ENCODE results near the gene PRUNE2. TPM values are rescaled to one million over a fixed set of nuclear protein-coding genes. Genes with fewer than 3 reads are reported as not detected.

PRUNE2 gene
- total RNA-seq, 2 experiments from 2014 or later: not detected

- H3K36me3 ChIP-seq (ENCODE audit: insufficient read depth, low read length): no peaks in the 10 kb centered on the region
- ATAC-seq (ENCODE audit: poor library complexity) (no peak), DNase-seq (no peak)
- H3K4me1 ChIP-seq (ENCODE audit: insufficient read depth, low read length): peaks cover 2% of the 10 kb centered on the region
- no peaks in the 10 kb centered on the region for H3K9me3 ChIP-seq (ENCODE audit: control insufficient read depth in 1 of 2, insufficient read depth in 1 of 2, low read length in 2 of 2)
- no peak overlapping the region for H3K4me3 Mint-ChIP-seq
- H3K27me3 Mint-ChIP-seq: peaks cover 17% of the 10 kb centered on the region
- peaks cover 5% of the 10 kb centered on the region for H3K4me1 Mint-ChIP-seq (ENCODE audit: low read depth)
- no peaks in the 10 kb centered on the region for H3K36me3 Mint-ChIP-seq (ENCODE audit: low read depth)
- H3K27ac ChIP-seq (ENCODE audit: low read depth in 1 of 2, low read length in 2 of 2): no peak overlapping the region
- CTCF ChIA-PET: no interaction called here
- POLR2A ChIA-PET: no interaction called here
- no peak for TF ChIP-seq CTCF (IDR thresholded peaks at IDR 0.05)
- H3K27me3 ChIP-seq (ENCODE audit: control insufficient read depth in 1 of 2, insufficient read depth in 2 of 2, low read length in 2 of 2): no peaks in the 10 kb centered on the region
- intact Hi-C loops (cut with DNase I, micrococcal nuclease): no loop called here
- H3K4me3 ChIP-seq (ENCODE audit: low read length): no peak overlapping the region
- no peaks in the 10 kb centered on the region for H3K9me3 Mint-ChIP-seq
- no peak overlapping the region for H3K27ac Mint-ChIP-seq
Observed at GRCh38 chr9:76581731-76582130, 324.2 kb downstream of the PRUNE2 start.

- Histone ChIP-seq H3K4me1 (ENCODE audit: insufficient read depth, low read length) (peaks cover 2% of the 10 kb centered on the region), H3K27me3 (ENCODE audit: control insufficient read depth in 1 of 2, insufficient read depth in 2 of 2, low read length in 2 of 2) (peaks cover 0 to 7% of the 10 kb centered on the region in 2 experiments), H3K36me3 (ENCODE audit: insufficient read depth, low read length) (no peaks in the 10 kb centered on the region), H3K27ac (ENCODE audit: low read depth in 1 of 2, low read length in 2 of 2) (no peak overlapping the region), H3K9me3 (ENCODE audit: control insufficient read depth in 1 of 2, insufficient read depth in 1 of 2, low read length in 2 of 2) (no peaks in the 10 kb centered on the region), H3K4me3 (ENCODE audit: low read length) (no peak overlapping the region)
- peaks cover 11% of the 10 kb centered on the region for H3K4me1 Mint-ChIP-seq (ENCODE audit: low read depth)
- POLR2A ChIA-PET: no interaction called here
- peaks cover 24% of the 10 kb centered on the region for H3K27me3 Mint-ChIP-seq
- H3K36me3 Mint-ChIP-seq (ENCODE audit: low read depth): no peaks in the 10 kb centered on the region
- TF ChIP-seq CTCF (IDR thresholded peaks at IDR 0.05): no peak
- DNase-seq: no peak
- no peak overlapping the region for H3K4me3 Mint-ChIP-seq
- no peaks in the 10 kb centered on the region for H3K9me3 Mint-ChIP-seq
- intact Hi-C loops (cut with DNase I, micrococcal nuclease): no loop called here
- ATAC-seq (ENCODE audit: poor library complexity): no peak
- CTCF ChIA-PET: interaction anchor here (0.6 kb wide), 1 partner anchor 14 kb away, joined by 6 read pairs; no protein-coding TSS in a partner anchor
- no peak overlapping the region for H3K27ac Mint-ChIP-seq
Observed at GRCh38 chr9:76580820-76581219, 325.1 kb downstream of the PRUNE2 start.

GRCh38 chr9:76580188-76580587, 325.7 kb downstream of the PRUNE2 start:
- no peak overlapping the region for H3K27ac ChIP-seq (ENCODE audit: low read depth in 1 of 2, low read length in 2 of 2)
- no peak for DNase-seq
- ATAC-seq (ENCODE audit: poor library complexity): no peak
- TF ChIP-seq CTCF (IDR thresholded peaks at IDR 0.05): no peak
- H3K4me1 Mint-ChIP-seq (ENCODE audit: low read depth): peaks cover 11% of the 10 kb centered on the region
- H3K4me3 ChIP-seq (ENCODE audit: low read length): no peak overlapping the region
- H3K4me3 Mint-ChIP-seq: no peak overlapping the region
- peaks cover 2% of the 10 kb centered on the region for H3K4me1 ChIP-seq (ENCODE audit: insufficient read depth, low read length)
- intact Hi-C loops (cut with DNase I, micrococcal nuclease): no loop called here
- no peaks in the 10 kb centered on the region for H3K36me3 ChIP-seq (ENCODE audit: insufficient read depth, low read length)
- H3K27me3 Mint-ChIP-seq: peaks cover 26% of the 10 kb centered on the region
- ChIA-PET POLR2A (no interaction called here), CTCF (interaction anchor here (0.6 kb wide), 1 partner anchor 13 kb away, joined by 6 read pairs; no protein-coding TSS in a partner anchor)
- no peak overlapping the region for H3K27ac Mint-ChIP-seq
- H3K9me3 ChIP-seq (ENCODE audit: control insufficient read depth in 1 of 2, insufficient read depth in 1 of 2, low read length in 2 of 2): no peaks in the 10 kb centered on the region
- H3K27me3 ChIP-seq (ENCODE audit: control insufficient read depth in 1 of 2, insufficient read depth in 2 of 2, low read length in 2 of 2): peaks cover 0 to 10% of the 10 kb centered on the region in 2 experiments
- H3K9me3 Mint-ChIP-seq: no peaks in the 10 kb centered on the region
- H3K36me3 Mint-ChIP-seq (ENCODE audit: low read depth): no peaks in the 10 kb centered on the region
